ENCODE measurements around the gene BCAS3.
A peak's percentile ranks its signal among the peaks of the same experiment; 100 is the strongest.

The BCAS3 gene

GRCh38 chr17:61384692-61385576, 707.3 kb downstream of the BCAS3 start:
- no peak for DNase-seq (ENCODE audit: low spot score)

GRCh38 chr17:61385577-61386236, 708.1 kb downstream of the BCAS3 start:
- no peak for DNase-seq (ENCODE audit: low spot score)

GRCh38 chr17:61386251-61386650, 708.6 kb downstream of the BCAS3 start:
- DNase-seq (ENCODE audit: low spot score): no peak

GRCh38 chr17:61387011-61387410, 709.4 kb downstream of the BCAS3 start:
- DNase-seq (ENCODE audit: low spot score): no peak

- DNase-seq (ENCODE audit: low spot score): no peak
These were observed 710.1 kb downstream of the BCAS3 start for GRCh38 chr17:61387511-61388305.

GRCh38 chr17:61388561-61389356, 711.1 kb downstream of the BCAS3 start:
- no peak for DNase-seq (ENCODE audit: low spot score)

- peak; percentile 85 for DNase-seq (ENCODE audit: low spot score)
These were observed 712.2 kb downstream of the BCAS3 start for GRCh38 chr17:61389670-61390478.

- DNase-seq (ENCODE audit: low spot score): no peak
These were observed 712.8 kb downstream of the BCAS3 start for GRCh38 chr17:61390479-61390791.

- no peak for DNase-seq (ENCODE audit: low spot score)
These were observed 714.1 kb downstream of the BCAS3 start for GRCh38 chr17:61391595-61392291.

GRCh38 chr17:61392679-61393078, 715.0 kb downstream of the BCAS3 start:
- no peak for DNase-seq (ENCODE audit: low spot score)

- no peak for DNase-seq (ENCODE audit: low spot score)
These were observed 715.9 kb downstream of the BCAS3 start for GRCh38 chr17:61393550-61393903.

- no peak for DNase-seq (ENCODE audit: low spot score)
These were observed 716.4 kb downstream of the BCAS3 start for GRCh38 chr17:61393904-61394629.

- DNase-seq (ENCODE audit: low spot score): no peak
These were observed 717.2 kb downstream of the BCAS3 start for GRCh38 chr17:61394630-61395408.

GRCh38 chr17:61395409-61395982, 717.8 kb downstream of the BCAS3 start:
- no peak for DNase-seq (ENCODE audit: low spot score)

- no peak for DNase-seq (ENCODE audit: low spot score)
These were observed 718.4 kb downstream of the BCAS3 start for GRCh38 chr17:61395983-61396585.

- no peak for DNase-seq (ENCODE audit: low spot score)
These were observed 719.0 kb downstream of the BCAS3 start for GRCh38 chr17:61396586-61397085.

GRCh38 chr17:61397086-61397842, 719.6 kb downstream of the BCAS3 start:
- DNase-seq (ENCODE audit: low spot score): peak; percentile 78

All from AG08396 (cell line).